ENCODE data around the gene PCLO.
"Not testable (repeated sequence)": the region's sequence is repeated elsewhere in the genome, so short reads cannot be mapped to it uniquely, and the experiment has no call there.

Gene PCLO

DNA sequence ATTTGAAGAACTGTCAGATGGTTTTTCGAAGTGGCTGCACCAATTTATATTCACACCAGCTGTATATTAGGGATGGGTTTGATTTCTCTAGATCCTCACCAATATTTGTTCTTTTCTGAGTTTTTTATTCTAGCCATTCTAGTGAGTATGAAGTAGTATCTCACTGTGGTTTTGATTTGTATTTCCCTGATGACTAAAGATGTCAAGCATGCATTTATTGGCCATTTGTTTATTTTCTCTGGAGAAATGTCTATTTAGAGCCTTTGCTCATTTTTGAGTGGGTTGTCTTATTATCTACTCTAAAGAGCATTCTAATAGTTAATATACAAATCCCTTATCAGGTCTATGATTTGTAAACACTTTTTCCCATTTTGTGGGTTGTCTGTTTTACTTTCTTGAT, 123.9 kb downstream of the PCLO start:
- DNase-seq: no peak

DNA sequence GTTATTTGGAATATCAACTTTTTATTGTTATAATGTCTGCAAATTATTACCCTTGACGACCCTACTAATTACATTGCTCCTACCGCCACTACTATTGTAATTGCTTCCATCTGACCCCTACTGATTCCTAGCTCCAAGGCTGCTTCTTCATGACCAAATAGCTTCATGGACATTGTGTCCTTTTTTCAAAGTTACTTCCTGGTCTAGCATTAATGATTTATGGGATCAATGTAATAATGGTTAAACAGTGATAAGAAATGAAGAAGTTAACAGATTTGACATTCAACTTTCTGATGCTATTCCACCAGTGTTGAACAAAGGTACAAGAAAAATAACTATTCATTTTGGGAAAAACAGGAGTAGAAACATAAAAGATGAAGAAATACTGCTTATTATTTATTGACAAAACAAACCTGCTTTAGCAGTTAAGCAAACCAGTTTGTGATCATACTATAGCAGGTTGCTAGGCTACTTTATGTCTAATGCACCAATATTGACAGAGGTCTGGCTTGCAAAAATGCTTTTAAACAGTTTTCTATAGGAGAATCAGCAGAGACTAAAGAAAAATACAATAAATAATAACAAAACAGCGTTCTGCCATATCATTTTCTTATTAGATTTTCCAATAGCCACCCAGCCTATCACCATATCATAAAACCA, 125.8 kb downstream of the PCLO start:
- no peak for DNase-seq

DNA sequence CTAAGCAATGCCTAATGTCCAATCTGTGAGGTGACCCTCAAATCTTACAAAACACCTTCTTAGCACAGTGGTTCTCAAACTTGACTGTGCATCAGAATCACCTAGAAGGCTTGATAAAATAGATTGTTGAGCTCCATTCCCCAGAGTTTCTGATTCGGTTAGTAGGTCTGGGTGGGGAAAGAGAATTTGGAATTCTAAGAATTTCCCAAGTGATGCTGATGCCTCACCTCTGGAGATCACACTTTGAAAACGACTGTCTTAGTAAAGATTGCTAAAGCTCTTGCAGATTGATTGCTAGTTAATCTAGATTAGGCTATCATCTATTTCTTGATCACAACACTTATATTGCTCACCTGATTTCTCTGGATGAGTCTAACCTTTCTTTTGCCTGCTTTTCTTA, 126.6 kb downstream of the PCLO start:
- DNase-seq: no peak

DNA sequence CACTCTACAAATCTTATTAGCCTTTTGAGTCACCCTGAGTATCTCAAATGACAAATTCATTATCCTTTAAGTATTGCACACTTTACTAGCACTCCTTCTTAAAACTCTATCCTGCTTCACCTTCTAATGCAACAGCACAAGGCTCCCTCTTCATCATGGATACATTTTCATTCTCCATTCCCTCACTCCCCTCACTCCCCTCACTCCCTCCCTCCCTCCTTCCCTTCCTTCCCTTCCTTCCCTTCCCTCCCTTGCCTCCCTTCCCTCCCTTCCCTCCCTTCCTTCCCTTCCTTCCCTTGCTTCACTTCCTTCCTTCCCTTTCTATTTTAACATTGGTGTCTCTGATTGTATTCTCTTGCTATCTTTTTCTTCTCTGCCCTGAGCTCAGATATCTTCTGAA, 130.5 kb downstream of the PCLO start:
- no peak for DNase-seq

DNA sequence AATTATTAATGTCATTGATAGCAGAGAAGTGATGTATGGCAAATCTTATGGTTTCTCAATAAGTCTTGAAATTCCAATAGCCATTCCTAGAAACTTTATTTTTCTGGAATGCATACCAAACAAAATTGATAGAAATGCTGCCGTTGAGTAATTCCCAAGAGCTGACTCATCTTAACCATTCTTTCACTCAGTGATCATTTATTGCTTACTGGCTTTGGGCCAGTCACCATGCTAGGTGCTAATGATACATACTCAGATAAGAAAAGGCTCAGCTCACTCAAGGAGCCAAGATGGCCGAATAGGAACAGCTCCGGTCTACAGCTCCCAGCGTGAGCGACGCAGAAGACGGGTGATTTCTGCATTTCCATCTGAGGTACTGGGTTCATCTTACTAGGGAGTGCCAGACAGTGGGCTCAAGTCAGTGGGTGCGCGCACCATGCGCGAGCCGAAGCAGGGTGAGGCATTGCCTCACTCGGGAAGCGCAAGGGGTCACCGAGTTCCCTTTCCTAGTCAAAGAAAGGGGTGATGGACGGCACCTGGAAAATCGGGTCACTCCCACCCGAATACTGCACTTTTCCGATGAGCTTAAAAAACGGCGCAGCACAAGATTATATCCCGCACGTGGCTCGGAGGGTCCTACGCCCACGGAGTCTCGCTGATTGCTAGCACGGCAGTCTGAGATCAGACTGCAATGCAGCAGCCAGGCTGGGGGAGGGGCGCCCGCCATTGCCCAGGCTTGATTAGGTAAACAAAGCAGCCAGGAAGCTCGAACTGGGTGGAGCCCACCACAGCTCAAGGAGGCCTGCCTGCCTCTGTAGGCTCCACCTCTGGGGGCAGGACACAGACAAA, 138.6 kb downstream of the PCLO start:
- not testable (repeated sequence) for DNase-seq

DNA sequence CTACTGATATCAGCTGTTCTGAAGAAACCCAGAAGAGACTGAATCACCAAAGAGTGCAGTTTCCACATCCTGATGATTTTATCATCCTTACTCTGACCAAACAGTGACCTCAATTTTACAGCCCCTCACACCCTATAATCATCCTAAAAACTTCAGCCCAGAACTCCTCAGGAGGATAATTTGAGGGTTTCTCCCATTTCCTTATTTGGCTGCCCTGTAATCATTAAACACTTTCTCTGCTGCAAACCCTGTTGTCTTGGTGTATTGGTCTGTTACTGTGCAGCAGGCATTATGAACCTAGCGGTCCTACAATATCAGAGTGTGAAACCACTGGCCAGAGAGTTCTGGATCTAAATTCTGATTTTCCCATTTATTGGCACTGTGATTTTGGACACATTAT, 141.7 kb downstream of the PCLO start:
- DNase-seq: no peak

- DNase-seq: no peak
Observed at GRCh38 chr7:83020161-83020560, 142.5 kb downstream of the PCLO start.

DNA sequence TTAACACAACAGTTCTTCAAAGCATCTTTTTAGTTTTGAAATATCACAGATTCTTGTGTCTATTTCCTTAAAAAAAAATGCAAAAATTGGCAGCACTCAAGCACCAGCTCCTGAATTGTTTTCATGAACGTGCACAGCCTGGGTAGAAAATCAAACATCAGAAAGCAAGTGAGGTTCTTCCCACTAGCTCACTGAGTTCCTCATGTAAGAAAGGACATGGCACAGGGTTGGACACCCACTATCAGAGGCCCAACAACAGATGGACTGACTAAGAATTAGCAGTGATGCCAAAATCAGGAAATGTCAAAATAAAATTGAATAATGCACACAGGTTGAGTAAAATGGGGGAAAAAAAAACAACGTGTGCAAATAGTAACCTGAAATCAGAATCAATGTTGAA, 146.8 kb downstream of the PCLO start:
- no peak for DNase-seq

GRCh38 chr7:83014546-83014945, 148.1 kb downstream of the PCLO start:
- no peak for DNase-seq

DNA sequence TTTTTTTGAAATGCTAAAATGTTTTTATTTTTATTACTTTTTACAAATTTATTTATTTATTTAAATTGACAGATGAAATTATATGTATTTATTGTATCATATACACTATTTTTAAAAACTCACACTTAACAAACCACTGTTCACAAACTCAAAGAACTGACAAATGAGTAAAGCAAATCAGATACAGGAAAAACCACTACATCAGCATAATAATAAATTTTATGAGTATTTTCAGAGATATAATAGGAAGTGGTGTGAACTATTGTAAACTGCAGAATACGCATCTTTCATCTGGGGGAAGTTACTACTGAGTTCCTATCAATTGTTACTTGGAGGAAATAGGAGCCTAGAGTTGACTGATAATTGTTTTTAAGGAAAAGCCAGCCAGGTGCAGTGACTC, 150.7 kb downstream of the PCLO start:
- no peak for DNase-seq

GRCh38 chr7:83005410-83005809, 157.3 kb downstream of the PCLO start:
- no peak for DNase-seq

GRCh38 chr7:83001362-83002040, 161.2 kb downstream of the PCLO start:
- DNase-seq: no peak

DNA sequence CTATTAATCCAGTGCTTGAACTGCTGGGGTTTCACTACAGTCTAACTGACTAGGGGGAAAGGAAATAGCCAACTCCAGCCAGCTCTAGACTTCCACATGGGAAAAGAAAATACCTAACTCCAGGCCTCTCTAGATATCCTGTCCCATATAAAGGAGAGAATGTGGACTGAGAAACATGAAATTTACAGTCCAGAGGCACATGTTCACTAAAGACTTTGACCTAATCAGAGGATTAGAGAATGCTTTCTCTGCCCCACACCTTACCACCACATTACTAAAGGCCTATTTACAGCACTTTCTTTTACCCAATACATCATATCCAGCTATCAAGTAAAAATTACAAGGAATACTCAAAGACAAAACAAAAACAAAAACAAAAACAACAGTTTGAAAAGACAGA, 164.2 kb downstream of the PCLO start:
- no peak for DNase-seq

GRCh38 chr7:82985144-82985802, 177.4 kb downstream of the PCLO start:
- no peak for DNase-seq

DNA sequence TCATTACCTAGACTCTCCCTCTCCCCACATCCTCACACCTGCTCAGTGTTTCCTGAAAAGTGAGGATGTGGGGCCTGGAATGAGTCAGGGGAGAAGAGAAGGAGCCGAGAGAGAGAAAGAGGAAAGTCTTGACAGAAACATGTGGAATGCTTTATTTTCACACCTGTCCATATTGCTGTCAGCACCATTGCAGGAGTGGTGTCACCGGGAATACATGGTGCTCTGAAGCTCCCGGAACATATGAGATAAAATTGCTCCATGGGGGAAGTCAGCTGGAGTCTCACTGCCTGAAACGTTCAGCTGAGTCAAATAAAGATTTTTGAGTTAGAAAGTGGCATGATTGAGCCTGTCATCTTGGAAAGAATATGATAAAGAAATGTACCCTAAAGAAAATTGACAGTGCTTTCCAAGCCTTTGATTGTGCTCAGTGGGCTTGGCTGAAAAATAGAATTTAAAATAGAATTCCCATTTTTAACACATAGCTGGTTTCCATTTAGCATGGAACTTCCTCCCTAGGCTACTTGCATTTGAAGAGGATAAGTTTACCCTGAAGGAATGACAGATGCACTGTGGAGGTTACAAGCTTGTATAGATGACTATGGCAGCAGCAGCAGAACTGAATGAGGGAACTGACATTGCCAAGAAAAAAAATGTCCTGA, 182.4 kb downstream of the PCLO start:
- no peak for DNase-seq

DNA sequence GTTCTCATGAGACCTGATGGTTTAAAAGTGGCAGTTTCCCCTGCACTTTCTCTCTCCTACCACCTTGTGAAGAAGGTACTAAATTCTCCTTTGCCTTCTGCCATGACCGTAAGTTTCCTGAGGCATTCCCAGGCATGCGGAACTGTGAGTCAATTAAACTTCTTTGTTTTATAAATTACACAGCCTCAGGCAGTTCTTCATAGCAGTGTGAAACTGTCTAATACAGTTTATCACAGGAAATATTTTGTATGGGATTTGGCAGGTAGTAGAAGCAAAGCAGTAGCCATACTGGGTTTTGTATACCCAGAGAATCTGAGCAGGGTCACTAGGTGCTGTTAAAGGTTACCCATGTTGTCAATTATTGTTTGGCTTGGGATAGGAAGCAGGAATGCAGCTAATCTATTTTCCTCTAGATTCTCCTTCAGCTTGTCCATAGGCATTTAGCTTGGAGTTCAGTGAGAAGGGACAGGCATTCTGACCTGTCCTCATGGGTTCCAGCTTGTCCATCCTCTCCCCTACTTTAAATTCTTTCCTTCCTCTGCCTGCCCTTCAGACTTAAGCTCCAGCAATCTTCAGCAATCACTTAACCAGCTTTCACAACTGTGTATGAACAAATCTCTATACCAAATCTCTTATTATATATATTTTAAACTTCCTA, 186.7 kb downstream of the PCLO start:
- no peak for DNase-seq

DNA sequence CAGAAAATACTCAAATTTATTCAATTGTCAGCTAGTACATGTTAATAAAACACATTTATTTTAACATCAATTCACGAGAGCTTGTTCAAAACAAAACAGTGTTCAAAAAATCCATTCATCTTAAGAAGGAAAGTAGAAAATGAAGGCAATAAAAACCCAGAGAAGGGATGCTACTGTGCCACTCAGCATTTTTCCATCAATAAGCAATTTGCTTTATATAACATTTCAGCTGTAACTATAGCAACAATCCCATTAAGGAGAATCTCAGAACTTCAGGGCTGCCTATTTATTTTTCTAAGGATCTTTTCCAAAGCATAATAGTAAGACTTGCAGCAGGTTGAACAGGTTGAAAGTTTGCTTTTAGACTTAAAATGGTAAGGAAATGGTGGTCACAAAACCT, 190.5 kb downstream of the PCLO start:
- no peak for DNase-seq

- no peak for DNase-seq
Observed at GRCh38 chr7:82965088-82966036, 197.3 kb downstream of the PCLO start.

- no peak for DNase-seq
Observed at GRCh38 chr7:82964150-82964882, 198.4 kb downstream of the PCLO start.

- no peak for DNase-seq
Observed at GRCh38 chr7:82961240-82961639, 201.4 kb downstream of the PCLO start.

All from activated CD4-positive, alpha-beta T cell treated with anti-CD3 and anti-CD28 coated beads, Interleukin-2, amount 50 U/mL, for 16 hours (primary cell).